SU-DHL-6 (cell line): Measurements from ENCODE around the gene KIRREL1.

Experiments used
- CTCF ChIP-seq: fragments of 200-600 bp; sonication (generic); IDR thresholded peaks from one replicate; pipeline ENCODE4 v1.5.1; 2017; ENCODE audit warnings: antibody characterized with exemption, mild to moderate bottlenecking, low read length, moderate library complexity; ENCODE audit not compliant: insufficient read depth, poor library complexity, severe bottlenecking
- EZH2phosphoT487 ChIP-seq: fragments of 200-600 bp; sonication (generic), shearing (Covaris generic); conservative IDR thresholded peaks from 2 replicates; pipeline ENCODE4 v1.6.1; 2018; ENCODE audit warnings: mild to moderate bottlenecking, antibody characterized with exemption, low read length, moderate library complexity, mixed read lengths

GRCh38 chr1:158035014-158035413, 41.6 kb downstream of the KIRREL1 start:
- TF ChIP-seq CTCF (no peak), EZH2phosphoT487 (no peak)
